ENCODE data around the gene OTOA. TPM values are rescaled to one million over a fixed set of nuclear protein-coding genes. Genes with fewer than 3 reads are reported as not detected.
"Not testable (repeated sequence)": the region's sequence is repeated elsewhere in the genome, so short reads cannot be mapped to it uniquely, and the experiment has no call there.

OTOA gene
- total and polyA plus RNA-seq, 2 donors from 2014 or later, result 0.13 to 0.39 TPM

DNA sequence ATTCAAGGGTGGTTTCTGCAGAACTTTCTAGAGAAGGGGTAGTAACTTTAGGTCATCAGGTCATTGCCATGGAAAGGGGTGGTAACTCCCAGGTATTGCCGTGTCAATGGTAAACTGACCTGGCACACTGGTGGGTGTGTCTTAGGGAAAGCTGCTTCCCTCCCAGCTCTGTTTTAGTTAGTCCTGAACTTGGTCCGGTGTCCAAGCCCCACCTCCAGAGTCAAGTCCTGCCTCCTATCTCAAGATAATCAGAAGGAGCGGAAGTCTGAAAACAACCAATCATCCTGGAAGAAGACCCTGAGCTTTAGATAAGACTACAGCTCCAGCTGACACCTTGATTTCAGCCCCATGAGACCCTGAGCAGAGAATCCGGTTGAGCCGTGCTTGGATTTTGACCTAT lies 105.0 kb downstream of the OTOA start:
- H3K9ac ChIP-seq (ENCODE audit: low read length in 3 of 3); H3K4me3 ChIP-seq (ENCODE audit: low read length in 3 of 3); DNase-seq; H3K27me3 ChIP-seq (ENCODE audit: control insufficient read depth, insufficient read depth, low read length); H3K9me3 ChIP-seq (ENCODE audit: control insufficient read depth in 2 of 3, insufficient read depth in 1 of 3, low read length in 3 of 3); FAIRE-seq; H3K4me1 ChIP-seq (ENCODE audit: control insufficient read depth in 2 of 3, insufficient read depth in 2 of 3, low read depth in 1 of 3, low read length in 3 of 3); H3K27ac ChIP-seq (ENCODE audit: low read depth in 2 of 2, low read length in 2 of 2); intact Hi-C loops (cut with DNase I); H3K36me3 ChIP-seq (ENCODE audit: control insufficient read depth in 2 of 3, insufficient read depth in 3 of 3, low read length in 3 of 3): not testable (repeated sequence)

DNA sequence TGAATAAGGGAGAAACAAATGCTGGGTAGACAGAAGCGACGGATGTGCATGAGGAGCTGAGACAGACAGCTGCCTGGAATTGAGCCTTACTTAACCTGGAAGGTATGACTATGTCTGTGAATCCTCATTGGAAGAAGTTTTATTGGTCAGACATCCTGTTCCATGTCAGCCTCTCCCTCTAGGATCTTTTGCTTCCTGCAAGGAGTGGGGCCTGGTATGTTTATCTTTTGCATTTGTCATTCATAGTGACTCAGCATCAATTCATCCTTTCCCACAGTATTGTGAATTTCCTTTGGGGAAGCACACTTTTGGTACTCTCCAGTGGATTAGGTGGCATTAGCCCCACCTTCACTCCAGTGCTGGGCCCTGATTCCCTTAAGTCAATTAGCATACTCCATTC lies 105.5 kb downstream of the OTOA start:
- intact Hi-C loops (cut with DNase I); H3K4me1 ChIP-seq (ENCODE audit: control insufficient read depth in 2 of 3, insufficient read depth in 2 of 3, low read depth in 1 of 3, low read length in 3 of 3); H3K9ac ChIP-seq (ENCODE audit: low read length in 3 of 3); H3K4me3 ChIP-seq (ENCODE audit: low read length in 3 of 3); H3K27me3 ChIP-seq (ENCODE audit: control insufficient read depth, insufficient read depth, low read length); FAIRE-seq; DNase-seq; H3K9me3 ChIP-seq (ENCODE audit: control insufficient read depth in 2 of 3, insufficient read depth in 1 of 3, low read length in 3 of 3); H3K36me3 ChIP-seq (ENCODE audit: control insufficient read depth in 2 of 3, insufficient read depth in 3 of 3, low read length in 3 of 3); H3K27ac ChIP-seq (ENCODE audit: low read depth in 2 of 2, low read length in 2 of 2): not testable (repeated sequence)

DNA sequence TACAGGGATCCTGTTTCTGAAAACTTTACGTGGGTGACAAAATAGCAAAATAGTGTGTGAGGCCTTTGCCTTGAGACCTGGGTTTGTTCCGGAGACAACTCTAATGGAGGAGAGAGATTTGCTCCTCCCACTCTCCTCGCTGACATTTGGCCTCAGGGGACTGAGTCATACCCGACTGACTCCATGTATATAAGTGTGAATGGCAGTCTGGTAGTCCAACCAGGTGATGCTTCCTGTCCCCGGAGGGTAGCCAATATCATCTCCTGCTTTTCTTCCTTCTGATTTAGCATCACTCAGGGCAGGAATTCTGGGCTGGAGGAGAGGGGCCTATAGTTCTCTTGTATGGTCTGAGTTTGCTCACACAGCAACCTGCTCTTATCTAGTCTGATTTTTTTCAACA lies 106.8 kb downstream of the OTOA start:
- H3K9ac ChIP-seq (ENCODE audit: low read length in 3 of 3); intact Hi-C loops (cut with DNase I); FAIRE-seq; H3K36me3 ChIP-seq (ENCODE audit: control insufficient read depth in 2 of 3, insufficient read depth in 3 of 3, low read length in 3 of 3); H3K4me3 ChIP-seq (ENCODE audit: low read length in 3 of 3); DNase-seq; H3K27ac ChIP-seq (ENCODE audit: low read depth in 2 of 2, low read length in 2 of 2); H3K4me1 ChIP-seq (ENCODE audit: control insufficient read depth in 2 of 3, insufficient read depth in 2 of 3, low read depth in 1 of 3, low read length in 3 of 3); H3K27me3 ChIP-seq (ENCODE audit: control insufficient read depth, insufficient read depth, low read length); H3K9me3 ChIP-seq (ENCODE audit: control insufficient read depth in 2 of 3, insufficient read depth in 1 of 3, low read length in 3 of 3): not testable (repeated sequence)

DNA sequence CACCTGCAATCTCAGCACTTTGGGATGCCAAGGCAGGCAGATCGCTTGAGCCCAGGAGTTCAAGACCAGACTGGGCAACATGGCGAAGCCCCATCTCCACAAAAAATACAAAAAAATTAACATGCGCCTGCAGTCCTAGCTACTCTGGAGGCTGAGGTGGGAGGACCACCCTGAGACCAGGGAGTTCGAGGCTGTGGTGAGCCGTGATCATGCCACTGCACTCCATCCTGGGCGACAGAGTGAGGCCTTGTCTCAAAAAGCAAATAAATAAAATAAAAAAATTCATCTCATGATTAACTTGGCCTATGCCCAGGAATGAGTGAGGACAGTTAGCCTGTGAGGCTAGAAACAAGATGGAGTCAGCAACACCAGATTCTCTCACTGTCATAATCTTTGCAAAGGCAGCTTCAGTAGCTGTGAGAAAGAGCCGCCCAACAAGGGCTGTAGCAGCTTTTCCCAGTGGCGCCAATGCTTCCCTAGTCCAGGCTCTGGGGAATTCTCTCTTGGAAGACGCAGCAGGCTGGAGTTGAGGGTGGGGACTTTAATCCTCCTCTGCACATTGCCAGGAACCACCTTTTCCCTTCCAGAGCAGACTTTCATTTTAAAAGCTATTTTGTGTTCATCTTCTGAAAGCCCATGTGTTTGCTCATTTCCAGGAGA lies 108.9 kb downstream of the OTOA start:
- H3K9ac ChIP-seq (ENCODE audit: low read length in 3 of 3); H3K4me3 ChIP-seq (ENCODE audit: low read length in 3 of 3); H3K27me3 ChIP-seq (ENCODE audit: control insufficient read depth, insufficient read depth, low read length); H3K27ac ChIP-seq (ENCODE audit: low read depth in 2 of 2, low read length in 2 of 2); H3K9me3 ChIP-seq (ENCODE audit: control insufficient read depth in 2 of 3, insufficient read depth in 1 of 3, low read length in 3 of 3); FAIRE-seq; intact Hi-C loops (cut with DNase I); H3K36me3 ChIP-seq (ENCODE audit: control insufficient read depth in 2 of 3, insufficient read depth in 3 of 3, low read length in 3 of 3); H3K4me1 ChIP-seq (ENCODE audit: control insufficient read depth in 2 of 3, insufficient read depth in 2 of 3, low read depth in 1 of 3, low read length in 3 of 3): not testable (repeated sequence)
- peak in 1 of 5 donors; percentile 48 for DNase-seq

DNA sequence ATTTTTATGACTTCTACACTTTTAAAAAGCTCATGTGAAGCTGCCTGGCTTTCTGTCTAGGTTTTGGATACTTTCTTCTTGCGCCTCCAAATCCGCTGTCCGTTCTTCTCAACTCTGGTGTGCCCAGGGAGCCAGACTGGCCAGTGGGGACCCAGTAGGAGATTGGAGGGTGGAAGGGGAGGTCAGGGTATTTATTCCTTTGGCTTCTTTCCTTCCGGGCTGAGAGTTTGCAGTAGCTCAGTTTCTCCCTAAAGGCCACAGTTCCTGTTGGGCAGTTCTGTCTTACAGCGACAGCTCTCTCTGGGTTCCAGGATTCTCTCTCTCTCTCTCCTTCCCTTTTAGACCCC lies 109.4 kb downstream of the OTOA start:
- intact Hi-C loops (cut with DNase I); H3K9ac ChIP-seq (ENCODE audit: low read length in 3 of 3): not testable (repeated sequence)

DNA sequence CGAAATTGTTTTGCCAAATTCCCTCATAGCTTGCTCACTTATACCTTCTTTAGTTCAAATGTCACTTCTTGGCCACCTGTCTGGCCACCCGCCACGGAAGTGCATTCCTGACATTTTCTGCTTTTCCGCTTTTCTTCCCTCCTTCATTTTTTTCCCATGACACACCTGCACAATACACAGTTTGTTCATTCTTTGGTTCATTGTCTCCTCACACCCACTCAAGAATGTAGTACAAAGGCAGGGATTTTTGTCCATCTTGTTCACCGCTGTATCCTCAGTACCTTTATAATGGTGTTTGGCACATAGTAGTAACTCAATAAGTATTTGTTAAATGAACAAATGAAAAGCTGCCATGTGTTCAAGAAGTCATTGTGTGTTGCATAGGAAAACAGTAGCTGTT lies 116.8 kb downstream of the OTOA start:
- H3K27me3 ChIP-seq (ENCODE audit: control insufficient read depth, insufficient read depth, low read length); H3K27ac ChIP-seq (ENCODE audit: low read depth in 2 of 2, low read length in 2 of 2); FAIRE-seq; intact Hi-C loops (cut with DNase I); H3K4me1 ChIP-seq (ENCODE audit: control insufficient read depth in 2 of 3, insufficient read depth in 2 of 3, low read depth in 1 of 3, low read length in 3 of 3); H3K9me3 ChIP-seq (ENCODE audit: control insufficient read depth in 2 of 3, insufficient read depth in 1 of 3, low read length in 3 of 3); H3K36me3 ChIP-seq (ENCODE audit: control insufficient read depth in 2 of 3, insufficient read depth in 3 of 3, low read length in 3 of 3); H3K4me3 ChIP-seq (ENCODE audit: low read length in 3 of 3); DNase-seq; H3K9ac ChIP-seq (ENCODE audit: low read length in 3 of 3): not testable (repeated sequence)

More for the DNA sequence above, 109.4 kb downstream of the OTOA start:
- not testable (repeated sequence) for H3K4me1 ChIP-seq (ENCODE audit: control insufficient read depth in 2 of 3, insufficient read depth in 2 of 3, low read depth in 1 of 3, low read length in 3 of 3); FAIRE-seq; H3K27me3 ChIP-seq (ENCODE audit: control insufficient read depth, insufficient read depth, low read length); H3K9me3 ChIP-seq (ENCODE audit: control insufficient read depth in 2 of 3, insufficient read depth in 1 of 3, low read length in 3 of 3); H3K4me3 ChIP-seq (ENCODE audit: low read length in 3 of 3); H3K36me3 ChIP-seq (ENCODE audit: control insufficient read depth in 2 of 3, insufficient read depth in 3 of 3, low read length in 3 of 3); H3K27ac ChIP-seq (ENCODE audit: low read depth in 2 of 2, low read length in 2 of 2)
- peak in 1 of 5 donors; percentile 30 for DNase-seq

DNA sequence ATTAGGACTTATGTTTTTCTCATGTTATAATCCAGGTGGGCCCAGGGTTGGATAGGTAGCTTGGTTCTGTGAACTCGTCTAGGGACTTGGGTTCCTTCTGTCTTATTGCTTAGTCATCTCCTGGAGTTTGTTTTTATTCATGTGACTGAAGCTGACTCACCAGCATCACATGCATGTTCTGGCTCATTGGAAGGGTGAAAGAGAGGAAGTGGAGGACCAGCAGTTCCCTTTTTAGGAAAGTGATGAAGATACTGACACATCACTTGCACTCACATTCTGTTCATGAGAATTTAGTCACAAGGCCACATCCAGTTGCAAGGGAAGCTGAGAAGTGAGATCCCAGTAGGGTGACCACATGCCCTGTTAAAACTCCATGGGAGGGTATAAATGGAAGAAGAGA lies 126.7 kb downstream of the OTOA start:
- H3K27me3 ChIP-seq (ENCODE audit: control insufficient read depth, insufficient read depth, low read length); DNase-seq; H3K4me3 ChIP-seq (ENCODE audit: low read length in 3 of 3); H3K27ac ChIP-seq (ENCODE audit: low read depth in 2 of 2, low read length in 2 of 2); H3K4me1 ChIP-seq (ENCODE audit: control insufficient read depth in 2 of 3, insufficient read depth in 2 of 3, low read depth in 1 of 3, low read length in 3 of 3); FAIRE-seq; H3K9ac ChIP-seq (ENCODE audit: low read length in 3 of 3); intact Hi-C loops (cut with DNase I); H3K36me3 ChIP-seq (ENCODE audit: control insufficient read depth in 2 of 3, insufficient read depth in 3 of 3, low read length in 3 of 3); H3K9me3 ChIP-seq (ENCODE audit: control insufficient read depth in 2 of 3, insufficient read depth in 1 of 3, low read length in 3 of 3): not testable (repeated sequence)

DNA sequence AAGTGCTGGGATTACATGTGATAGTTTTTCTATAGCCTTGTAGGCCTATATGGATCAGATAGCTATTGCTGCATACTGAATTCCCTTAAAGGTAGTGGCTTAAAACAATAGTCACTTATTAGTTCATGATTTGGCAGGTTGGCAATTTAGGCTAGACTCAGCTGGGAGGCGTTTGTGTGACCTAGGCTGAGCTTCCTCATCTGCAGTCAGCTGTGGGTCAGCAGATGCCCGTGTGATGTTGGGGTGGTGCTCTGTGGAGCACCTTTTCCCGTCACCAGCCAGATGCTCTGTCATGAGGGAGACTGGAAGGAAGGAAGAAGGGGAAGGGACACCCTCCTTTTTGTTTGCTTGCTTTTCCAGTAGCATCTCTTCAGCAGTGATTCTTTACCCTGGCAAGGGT lies 129.5 kb downstream of the OTOA start:
- DNase-seq; H3K27ac ChIP-seq (ENCODE audit: low read depth in 2 of 2, low read length in 2 of 2); H3K36me3 ChIP-seq (ENCODE audit: control insufficient read depth in 2 of 3, insufficient read depth in 3 of 3, low read length in 3 of 3); H3K9ac ChIP-seq (ENCODE audit: low read length in 3 of 3); intact Hi-C loops (cut with DNase I); H3K27me3 ChIP-seq (ENCODE audit: control insufficient read depth, insufficient read depth, low read length); FAIRE-seq; H3K9me3 ChIP-seq (ENCODE audit: control insufficient read depth in 2 of 3, insufficient read depth in 1 of 3, low read length in 3 of 3); H3K4me1 ChIP-seq (ENCODE audit: control insufficient read depth in 2 of 3, insufficient read depth in 2 of 3, low read depth in 1 of 3, low read length in 3 of 3); H3K4me3 ChIP-seq (ENCODE audit: low read length in 3 of 3): not testable (repeated sequence)

Data from kidney (tissue), 11 donors.